ENCODE results near the gene TRAPPC2L.

TRAPPC2L gene

DNA sequence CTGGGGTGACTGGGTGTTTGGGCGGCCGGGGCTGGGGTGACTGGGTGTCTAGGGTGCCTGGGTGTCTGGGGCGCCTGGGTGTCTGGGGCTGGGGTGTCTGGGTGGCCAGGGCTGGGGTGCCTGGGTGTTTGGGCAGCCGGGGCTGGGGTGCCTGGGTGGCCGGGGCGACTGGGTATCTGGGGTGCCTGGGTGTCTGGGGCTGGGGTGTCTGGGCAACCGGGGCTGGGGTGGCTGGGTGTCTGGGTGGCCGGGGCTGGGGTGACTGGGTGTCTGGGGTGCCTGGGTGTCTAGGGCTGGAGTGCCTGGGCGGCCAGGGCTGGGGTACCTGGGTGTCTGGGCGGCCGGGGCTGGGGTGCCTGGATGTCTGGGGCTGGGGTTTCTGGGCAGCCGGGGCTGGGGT is 31.8 kb upstream of the TRAPPC2L start:
- no peaks in the 10 kb centered on the region; the same call in 1 of the 2 replicates for H3K36me3 ChIP-seq (ENCODE audit: insufficient read depth, low read length)
- no peaks in the 10 kb centered on the region for H3K9me3 ChIP-seq (ENCODE audit: control insufficient read depth, insufficient read depth, low read length)
- no peak overlapping the region for H3K9ac ChIP-seq (ENCODE audit: low read depth, low read length)
- no peaks in the 10 kb centered on the region for H3K4me1 ChIP-seq (ENCODE audit: insufficient read depth, low read length)

DNA sequence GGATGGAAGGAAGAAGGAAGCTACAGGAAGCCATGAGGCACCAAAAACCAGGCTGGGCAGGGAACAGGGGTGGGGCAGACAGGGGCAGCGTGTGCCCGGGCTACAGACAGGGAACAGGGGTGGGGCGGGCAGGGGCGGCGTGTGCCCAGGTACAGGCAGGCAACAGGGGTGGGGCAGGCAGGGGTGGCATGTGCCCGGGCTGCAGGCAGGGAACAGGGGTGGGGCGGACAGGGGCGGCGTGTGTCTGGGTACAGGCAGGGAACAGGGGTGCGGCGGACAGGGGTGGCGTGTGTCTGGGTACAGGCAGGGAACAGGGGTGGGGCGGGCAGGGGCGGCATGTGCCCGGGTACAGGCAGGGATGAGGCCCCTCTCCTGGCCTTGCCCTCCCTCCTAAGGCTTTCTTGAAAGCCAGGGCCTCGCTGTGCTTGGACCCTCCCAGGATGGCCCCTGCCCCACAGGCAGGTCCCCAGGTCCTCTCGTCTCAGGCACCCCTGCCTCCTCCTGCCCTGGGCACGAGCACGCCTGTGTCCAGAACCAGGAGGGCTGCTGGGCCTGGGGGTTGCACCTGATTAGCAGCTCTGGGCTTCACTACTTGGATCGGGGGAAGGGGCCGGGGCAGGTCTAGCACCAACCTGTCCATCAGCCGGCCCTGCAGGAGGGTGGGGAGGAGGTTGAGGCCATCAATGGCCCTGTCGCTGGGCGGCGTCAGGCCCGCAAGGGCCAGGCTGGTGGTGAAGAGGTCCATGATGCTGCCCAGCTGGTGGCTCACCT is 30.7 kb upstream of the TRAPPC2L start:
- Histone ChIP-seq H3K9me3 (ENCODE audit: control insufficient read depth, insufficient read depth, low read length) (no peaks in the 10 kb centered on the region), H3K9ac (ENCODE audit: low read depth, low read length) (no peak overlapping the region), H3K4me1 (ENCODE audit: insufficient read depth, low read length) (no peaks in the 10 kb centered on the region), H3K36me3 (ENCODE audit: insufficient read depth, low read length) (no peaks in the 10 kb centered on the region; the same call in 1 of the 2 replicates)

- Histone ChIP-seq H3K9me3 (ENCODE audit: control insufficient read depth, insufficient read depth, low read length) (no peaks in the 10 kb centered on the region), H3K4me1 (ENCODE audit: insufficient read depth, low read length) (no peaks in the 10 kb centered on the region), H3K9ac (ENCODE audit: low read depth, low read length) (no peak overlapping the region), H3K36me3 (ENCODE audit: insufficient read depth, low read length) (no peaks in the 10 kb centered on the region; the same call in 1 of the 2 replicates)
Measured at GRCh38 chr16:88827727-88828126, 29.2 kb upstream of the TRAPPC2L start.

DNA sequence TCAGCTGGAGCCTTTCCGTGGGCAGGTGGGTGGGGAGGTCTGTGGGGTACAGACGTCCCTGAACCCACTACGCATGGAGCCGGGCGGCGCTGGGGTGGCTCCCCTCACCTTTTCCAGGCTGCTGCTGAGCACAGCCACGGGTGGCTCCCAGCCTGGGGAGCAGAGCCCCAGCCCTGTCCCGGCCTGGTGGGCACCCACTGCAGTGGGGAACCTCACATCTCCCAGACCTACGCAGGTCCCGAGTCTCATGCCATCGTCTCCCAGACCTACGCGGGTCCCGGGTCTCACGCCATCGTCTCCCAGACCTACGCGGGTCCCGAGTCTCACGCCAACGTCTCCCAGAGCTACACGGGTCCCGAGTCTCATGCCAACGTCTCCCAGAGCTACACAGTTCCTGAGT is 28.2 kb upstream of the TRAPPC2L start:
- Histone ChIP-seq H3K9me3 (ENCODE audit: control insufficient read depth, insufficient read depth, low read length) (no peaks in the 10 kb centered on the region), H3K4me1 (ENCODE audit: insufficient read depth, low read length) (no peaks in the 10 kb centered on the region), H3K9ac (ENCODE audit: low read depth, low read length) (no peak overlapping the region), H3K36me3 (ENCODE audit: insufficient read depth, low read length) (no peaks in the 10 kb centered on the region; the same call in 1 of the 2 replicates)

GRCh38 chr16:88830258-88830657 is 26.7 kb upstream of the TRAPPC2L start:
- Histone ChIP-seq H3K4me1 (ENCODE audit: insufficient read depth, low read length) (no peaks in the 10 kb centered on the region), H3K36me3 (ENCODE audit: insufficient read depth, low read length) (no peaks in the 10 kb centered on the region), H3K9ac (ENCODE audit: low read depth, low read length) (no peak overlapping the region), H3K9me3 (ENCODE audit: control insufficient read depth, insufficient read depth, low read length) (no peaks in the 10 kb centered on the region)

GRCh38 chr16:88830783-88831182 is 26.1 kb upstream of the TRAPPC2L start:
- Histone ChIP-seq H3K9me3 (ENCODE audit: control insufficient read depth, insufficient read depth, low read length) (no peaks in the 10 kb centered on the region), H3K36me3 (ENCODE audit: insufficient read depth, low read length) (no peaks in the 10 kb centered on the region), H3K9ac (ENCODE audit: low read depth, low read length) (no peak overlapping the region), H3K4me1 (ENCODE audit: insufficient read depth, low read length) (no peaks in the 10 kb centered on the region)

DNA sequence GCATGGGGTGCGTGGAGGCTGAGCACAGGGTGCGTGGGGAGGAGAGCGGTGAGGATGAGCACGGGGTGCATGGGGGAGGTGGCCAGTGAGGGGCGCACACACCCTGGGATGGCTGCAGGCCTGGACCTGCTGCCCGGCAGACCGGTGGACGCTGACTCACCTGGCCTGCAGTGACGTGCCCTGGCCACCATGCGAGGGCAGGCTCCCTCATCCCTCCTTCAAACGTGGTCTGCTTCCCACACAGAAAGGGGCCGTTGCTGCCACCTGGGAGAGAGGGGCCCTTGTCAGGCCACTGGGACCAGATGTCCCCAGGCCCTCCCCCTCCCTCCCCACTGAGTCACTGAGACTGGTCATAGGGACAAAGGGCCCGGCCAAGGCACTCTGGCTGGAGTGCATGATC is 25.1 kb upstream of the TRAPPC2L start:
- Histone ChIP-seq H3K4me1 (ENCODE audit: insufficient read depth, low read length) (no peaks in the 10 kb centered on the region), H3K36me3 (ENCODE audit: insufficient read depth, low read length) (no peaks in the 10 kb centered on the region), H3K9me3 (ENCODE audit: control insufficient read depth, insufficient read depth, low read length) (no peaks in the 10 kb centered on the region), H3K9ac (ENCODE audit: low read depth, low read length) (no peak overlapping the region)

GRCh38 chr16:88833086-88833485 is 23.8 kb upstream of the TRAPPC2L start:
- Histone ChIP-seq H3K36me3 (ENCODE audit: insufficient read depth, low read length) (no peaks in the 10 kb centered on the region), H3K4me1 (ENCODE audit: insufficient read depth, low read length) (no peaks in the 10 kb centered on the region), H3K9ac (ENCODE audit: low read depth, low read length) (no peak overlapping the region), H3K9me3 (ENCODE audit: control insufficient read depth, insufficient read depth, low read length) (no peaks in the 10 kb centered on the region)

DNA sequence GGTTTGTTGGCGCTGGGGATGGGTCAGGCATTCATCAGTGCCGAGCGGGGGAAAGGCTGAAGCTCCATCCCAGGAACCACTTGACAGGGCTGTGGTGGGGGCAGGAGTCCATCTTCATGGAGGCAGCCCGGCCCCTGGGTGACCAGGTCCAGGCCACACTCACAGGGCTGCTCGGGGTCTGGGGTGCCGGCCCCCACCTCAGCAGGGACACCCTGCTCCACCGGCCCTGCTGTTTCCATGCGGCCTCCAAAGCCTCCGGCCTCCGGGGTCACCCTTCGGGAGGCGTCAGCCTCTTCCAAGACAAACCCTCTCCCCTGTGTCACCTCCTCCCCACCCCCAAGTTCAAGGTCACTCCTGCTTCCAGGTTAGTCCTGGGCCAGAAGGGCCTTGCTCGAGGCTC is 22.3 kb upstream of the TRAPPC2L start:
- Histone ChIP-seq H3K9me3 (ENCODE audit: control insufficient read depth, insufficient read depth, low read length) (no peaks in the 10 kb centered on the region), H3K4me1 (ENCODE audit: insufficient read depth, low read length) (no peaks in the 10 kb centered on the region), H3K9ac (ENCODE audit: low read depth, low read length) (no peak overlapping the region), H3K36me3 (ENCODE audit: insufficient read depth, low read length) (no peaks in the 10 kb centered on the region)

DNA sequence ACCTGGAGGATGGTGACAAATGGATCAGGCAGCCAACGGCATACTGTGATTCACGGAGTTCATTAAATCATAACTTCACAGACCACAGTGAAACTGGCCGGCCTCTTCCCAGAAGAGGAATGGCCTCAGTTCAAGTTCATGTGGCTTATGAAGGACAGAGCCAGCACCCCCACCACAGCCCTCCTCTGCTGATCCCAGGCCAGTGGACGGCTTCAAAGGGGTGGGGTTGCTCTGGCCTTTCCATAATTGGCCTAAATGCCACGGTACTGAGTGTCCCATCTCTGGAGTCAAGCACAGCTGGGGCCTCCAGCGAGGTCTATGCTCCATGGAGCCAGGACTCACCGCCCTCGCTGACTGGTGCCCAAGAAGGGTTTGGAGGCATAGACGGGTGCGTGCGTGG is 21.5 kb upstream of the TRAPPC2L start:
- no peaks in the 10 kb centered on the region for H3K36me3 ChIP-seq (ENCODE audit: insufficient read depth, low read length)

DNA sequence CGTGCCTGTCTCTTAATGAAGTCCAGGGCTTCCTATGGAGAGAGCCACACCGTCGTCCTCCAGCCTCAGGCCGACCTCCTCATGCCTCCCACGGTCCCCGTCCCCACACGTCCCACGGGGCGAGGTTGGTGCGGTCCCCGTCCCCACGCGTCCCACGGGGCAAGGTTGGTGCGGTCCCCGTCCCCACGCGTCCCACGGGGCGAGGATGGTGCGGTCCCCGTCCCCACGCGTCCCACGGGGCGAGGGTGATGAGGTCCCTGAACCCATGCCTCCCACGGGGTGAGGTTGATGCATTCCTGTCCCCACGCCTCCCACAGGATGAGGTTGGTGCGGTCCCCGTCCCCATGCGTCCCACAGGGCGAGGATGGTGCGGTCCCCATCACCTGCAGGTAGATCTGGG is 21.1 kb upstream of the TRAPPC2L start:
- no peak overlapping the region for H3K9ac ChIP-seq (ENCODE audit: low read depth, low read length)
- H3K36me3 ChIP-seq (ENCODE audit: insufficient read depth, low read length): no peaks in the 10 kb centered on the region
- H3K4me1 ChIP-seq (ENCODE audit: insufficient read depth, low read length): no peaks in the 10 kb centered on the region
- no peaks in the 10 kb centered on the region for H3K9me3 ChIP-seq (ENCODE audit: control insufficient read depth, insufficient read depth, low read length)

More for the DNA sequence above, 21.5 kb upstream of the TRAPPC2L start:
- Histone ChIP-seq H3K9me3 (ENCODE audit: control insufficient read depth, insufficient read depth, low read length) (no peaks in the 10 kb centered on the region), H3K9ac (ENCODE audit: low read depth, low read length) (no peak overlapping the region), H3K4me1 (ENCODE audit: insufficient read depth, low read length) (no peaks in the 10 kb centered on the region)

GRCh38 chr16:88836791-88837190 is 20.1 kb upstream of the TRAPPC2L start:
- Histone ChIP-seq H3K9me3 (ENCODE audit: control insufficient read depth, insufficient read depth, low read length) (no peaks in the 10 kb centered on the region), H3K9ac (ENCODE audit: low read depth, low read length) (no peak overlapping the region), H3K4me1 (ENCODE audit: insufficient read depth, low read length) (no peaks in the 10 kb centered on the region), H3K36me3 (ENCODE audit: insufficient read depth, low read length) (no peaks in the 10 kb centered on the region)

DNA sequence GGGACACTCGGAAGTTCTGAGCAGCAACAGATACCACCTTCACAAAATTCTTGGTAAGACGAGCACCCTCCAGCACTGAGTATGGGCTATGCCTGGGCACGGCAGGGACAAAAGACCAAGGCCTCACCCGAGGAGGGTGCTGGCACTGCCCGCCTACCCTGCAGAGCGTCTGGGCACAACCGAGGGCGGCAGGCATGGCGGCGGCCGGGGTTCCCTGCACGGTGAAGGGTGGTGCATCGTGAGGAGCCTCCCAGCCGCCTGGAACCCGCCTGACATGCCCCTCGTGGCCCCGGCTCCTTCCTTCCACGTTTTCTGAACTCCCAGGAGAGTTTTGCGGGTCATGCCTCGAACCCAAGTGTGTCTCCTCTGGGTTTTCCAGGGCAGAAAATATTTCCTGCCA is 19.1 kb upstream of the TRAPPC2L start:
- Histone ChIP-seq H3K4me1 (ENCODE audit: insufficient read depth, low read length) (no peaks in the 10 kb centered on the region), H3K9me3 (ENCODE audit: control insufficient read depth, insufficient read depth, low read length) (no peaks in the 10 kb centered on the region), H3K36me3 (ENCODE audit: insufficient read depth, low read length) (no peaks in the 10 kb centered on the region), H3K9ac (ENCODE audit: low read depth, low read length) (no peak overlapping the region)

DNA sequence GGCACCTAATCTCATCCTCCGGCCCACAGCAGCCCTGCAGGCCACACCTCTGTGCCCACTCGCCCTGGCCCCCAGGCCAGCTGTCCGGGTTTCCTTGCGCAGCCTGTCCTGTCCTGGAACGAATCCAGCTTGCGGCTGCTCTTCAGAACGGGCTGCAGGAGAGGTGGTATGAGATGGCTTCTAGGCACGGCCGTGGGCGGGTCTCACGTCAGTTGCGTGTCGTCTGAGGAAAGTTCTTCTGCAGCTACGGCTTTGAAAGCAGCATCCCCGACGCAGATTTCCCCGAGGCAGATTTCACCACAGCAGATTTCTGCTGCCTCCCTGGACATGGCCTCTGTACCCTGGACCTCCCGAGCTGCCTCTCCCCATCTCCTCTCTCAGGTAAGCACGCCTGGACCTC is 18.4 kb upstream of the TRAPPC2L start:
- Histone ChIP-seq H3K9me3 (ENCODE audit: control insufficient read depth, insufficient read depth, low read length) (no peaks in the 10 kb centered on the region), H3K9ac (ENCODE audit: low read depth, low read length) (no peak overlapping the region), H3K36me3 (ENCODE audit: insufficient read depth, low read length) (no peaks in the 10 kb centered on the region), H3K4me1 (ENCODE audit: insufficient read depth, low read length) (no peaks in the 10 kb centered on the region)

- no peaks in the 10 kb centered on the region for H3K4me1 ChIP-seq (ENCODE audit: insufficient read depth, low read length)
- H3K36me3 ChIP-seq (ENCODE audit: insufficient read depth, low read length): no peaks in the 10 kb centered on the region
- no peak overlapping the region for H3K9ac ChIP-seq (ENCODE audit: low read depth, low read length)
- no peaks in the 10 kb centered on the region for H3K9me3 ChIP-seq (ENCODE audit: control insufficient read depth, insufficient read depth, low read length)
Measured at GRCh38 chr16:88839026-88839529, 17.8 kb upstream of the TRAPPC2L start.

Measured in ES-I3 (cell line).